ENCODE data around the gene ATP6V1B1. TPM values are rescaled to one million over a fixed set of nuclear protein-coding genes. Genes with fewer than 3 reads are reported as not detected.
A peak's percentile ranks its signal among the peaks of the same experiment; 100 is the strongest.

Gene ATP6V1B1
- total and polyA plus RNA-seq, 7 donors = 0.10 to 0.70 (median 0.38) TPM; not detected in 2

GRCh38 chr2:70964133-70964532, 28.4 kb downstream of the ATP6V1B1 start:
- no peaks in the 10 kb centered on the region for H3K36me3 ChIP-seq (ENCODE audit: insufficient read depth in 1 of 2, low read depth in 1 of 2)
- DNase-seq (no peak), ATAC-seq (no peak)
- no peak overlapping the region for H3K4me3 ChIP-seq
- TF ChIP-seq, protein P1, sequence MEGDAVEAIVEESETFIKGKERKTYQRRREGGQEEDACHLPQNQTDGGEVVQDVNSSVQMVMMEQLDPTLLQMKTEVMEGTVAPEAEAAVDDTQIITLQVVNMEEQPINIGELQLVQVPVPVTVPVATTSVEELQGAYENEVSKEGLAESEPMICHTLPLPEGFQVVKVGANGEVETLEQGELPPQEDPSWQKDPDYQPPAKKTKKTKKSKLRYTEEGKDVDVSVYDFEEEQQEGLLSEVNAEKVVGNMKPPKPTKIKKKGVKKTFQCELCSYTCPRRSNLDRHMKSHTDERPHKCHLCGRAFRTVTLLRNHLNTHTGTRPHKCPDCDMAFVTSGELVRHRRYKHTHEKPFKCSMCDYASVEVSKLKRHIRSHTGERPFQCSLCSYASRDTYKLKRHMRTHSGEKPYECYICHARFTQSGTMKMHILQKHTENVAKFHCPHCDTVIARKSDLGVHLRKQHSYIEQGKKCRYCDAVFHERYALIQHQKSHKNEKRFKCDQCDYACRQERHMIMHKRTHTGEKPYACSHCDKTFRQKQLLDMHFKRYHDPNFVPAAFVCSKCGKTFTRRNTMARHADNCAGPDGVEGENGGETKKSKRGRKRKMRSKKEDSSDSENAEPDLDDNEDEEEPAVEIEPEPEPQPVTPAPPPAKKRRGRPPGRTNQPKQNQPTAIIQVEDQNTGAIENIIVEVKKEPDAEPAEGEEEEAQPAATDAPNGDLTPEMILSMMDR (IDR thresholded peaks at IDR 0.05) = no peak
- no peaks in the 10 kb centered on the region for H3K9me3 ChIP-seq
- intact Hi-C loops (cut with DNase I) = no loop called here
- peaks cover 0 to 32% (median 5%) of the 10 kb centered on the region in 3 donors for H3K27me3 ChIP-seq (ENCODE audit: insufficient read depth in 3 of 3, low read length in 2 of 3)
- H3K4me1 ChIP-seq = no peaks in the 10 kb centered on the region
- WGBS, 3 donors = 53 to 56% (median 54%) methylated on average over 4 of the region's 4 CpGs
- H3K27ac ChIP-seq = no peak overlapping the region

GRCh38 chr2:70964596-70965386, 29.1 kb downstream of the ATP6V1B1 start:
- no peaks in the 10 kb centered on the region for H3K4me1 ChIP-seq
- H3K27ac ChIP-seq = no peak overlapping the region
- DNase-seq (peak; percentile 78 to 81), ATAC-seq (peak; percentile 27 to 72 (median 63))
- 6 to 14% (median 13%) methylated on average over 54 to 59 of the region's 59 CpGs for whole genome bisulfite sequencing, 3 donors
- no peaks in the 10 kb centered on the region for H3K36me3 ChIP-seq (ENCODE audit: insufficient read depth in 1 of 2, low read depth in 1 of 2)
- TF ChIP-seq, protein P1 (IDR thresholded peaks at IDR 0.05) = peak; percentile 52
- H3K27me3 ChIP-seq (ENCODE audit: insufficient read depth in 3 of 3, low read length in 2 of 3) = peaks cover 0 to 31% (median 5%) of the 10 kb centered on the region in 3 donors
- H3K9me3 ChIP-seq = no peaks in the 10 kb centered on the region
- H3K4me3 ChIP-seq = peak overlapping the region; percentile 55
- intact Hi-C loops (cut with DNase I) = no loop called here

DNA sequence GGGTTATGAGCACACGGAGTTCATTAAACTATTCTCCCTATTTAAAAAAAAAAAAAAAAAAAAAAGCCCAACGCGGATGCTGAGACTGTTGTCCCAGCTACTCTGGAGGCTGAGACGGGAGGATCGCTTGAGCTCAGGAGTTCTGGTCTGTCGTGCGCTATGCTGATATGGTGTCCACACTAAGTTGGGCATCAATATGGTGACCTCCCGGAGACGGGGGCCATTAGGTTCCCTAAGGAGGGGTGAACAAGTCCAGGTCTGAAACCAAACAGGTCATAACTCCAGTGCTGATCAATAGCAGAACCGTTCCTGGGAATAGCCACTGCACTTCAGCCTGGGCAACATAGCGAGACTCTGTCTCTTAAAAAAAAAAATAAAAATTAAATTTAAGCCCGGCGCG, 29.8 kb downstream of the ATP6V1B1 start:
- ATAC-seq = no peak
- no peak for DNase-seq
- no peaks in the 10 kb centered on the region for H3K36me3 ChIP-seq (ENCODE audit: insufficient read depth in 1 of 2, low read depth in 1 of 2)
- TF ChIP-seq, protein P1 (IDR thresholded peaks at IDR 0.05) = no peak
- no peaks in the 10 kb centered on the region for H3K4me1 ChIP-seq
- no peak overlapping the region for H3K4me3 ChIP-seq
- intact Hi-C loops (cut with DNase I) = no loop called here
- 65 to 67% (median 65%) methylated on average over 14 of the region's 14 CpGs for WGBS, 3 donors
- H3K27me3 ChIP-seq (ENCODE audit: insufficient read depth in 3 of 3, low read length in 2 of 3) = peaks cover 0 to 28% (median 5%) of the 10 kb centered on the region in 3 donors
- no peaks in the 10 kb centered on the region for H3K9me3 ChIP-seq
- H3K27ac ChIP-seq = no peak overlapping the region

GRCh38 chr2:70966681-70967080, 31.0 kb downstream of the ATP6V1B1 start:
- Histone ChIP-seq H3K4me3 (no peak overlapping the region), H3K4me1 (no peaks in the 10 kb centered on the region), H3K9me3 (no peaks in the 10 kb centered on the region), H3K27me3 (ENCODE audit: insufficient read depth in 3 of 3, low read length in 2 of 3) (peaks cover 0 to 26% (median 5%) of the 10 kb centered on the region in 3 donors), H3K36me3 (ENCODE audit: insufficient read depth in 1 of 2, low read depth in 1 of 2) (no peaks in the 10 kb centered on the region), H3K27ac (no peak overlapping the region)
- intact Hi-C loops (cut with DNase I) = no loop called here
- 69 to 77% (median 75%) methylated on average over 4 of the region's 4 CpGs for WGBS, 3 donors
- DNase-seq (no peak), ATAC-seq (no peak)
- TF ChIP-seq, protein P1 (IDR thresholded peaks at IDR 0.05) = no peak

Data from psoas muscle (tissue), 8 donors.